ENCODE data around the gene SCARF1.

SCARF1 gene

GRCh38 chr17:1598399-1599095 lies 47.0 kb downstream of the SCARF1 start:
- DNase-seq (ENCODE audit: low spot score) = no peak

GRCh38 chr17:1597861-1598342 lies 47.6 kb downstream of the SCARF1 start:
- DNase-seq (ENCODE audit: low spot score) = no peak

DNA sequence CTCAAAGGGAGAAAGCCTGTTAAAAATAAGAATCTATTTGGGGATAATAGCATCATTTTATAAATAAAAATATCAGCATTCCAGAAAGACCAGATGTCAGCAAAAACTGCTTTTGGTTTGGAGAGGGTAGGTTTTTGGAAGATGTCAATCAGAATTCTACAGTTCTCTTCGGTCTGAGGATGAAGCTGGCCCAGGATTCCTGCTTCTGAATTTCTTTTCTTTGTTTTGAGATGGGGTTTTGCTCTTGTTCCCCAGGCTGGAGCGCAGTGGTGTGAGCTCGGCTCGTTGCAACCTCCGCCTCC lies 52.0 kb downstream of the SCARF1 start:
- DNase-seq (ENCODE audit: low spot score) = no peak

- no peak for DNase-seq (ENCODE audit: low spot score)
These were observed 52.5 kb downstream of the SCARF1 start for GRCh38 chr17:1592751-1593629.

GRCh38 chr17:1591474-1592090 lies 54.0 kb downstream of the SCARF1 start:
- no peak for DNase-seq (ENCODE audit: low spot score)

DNA sequence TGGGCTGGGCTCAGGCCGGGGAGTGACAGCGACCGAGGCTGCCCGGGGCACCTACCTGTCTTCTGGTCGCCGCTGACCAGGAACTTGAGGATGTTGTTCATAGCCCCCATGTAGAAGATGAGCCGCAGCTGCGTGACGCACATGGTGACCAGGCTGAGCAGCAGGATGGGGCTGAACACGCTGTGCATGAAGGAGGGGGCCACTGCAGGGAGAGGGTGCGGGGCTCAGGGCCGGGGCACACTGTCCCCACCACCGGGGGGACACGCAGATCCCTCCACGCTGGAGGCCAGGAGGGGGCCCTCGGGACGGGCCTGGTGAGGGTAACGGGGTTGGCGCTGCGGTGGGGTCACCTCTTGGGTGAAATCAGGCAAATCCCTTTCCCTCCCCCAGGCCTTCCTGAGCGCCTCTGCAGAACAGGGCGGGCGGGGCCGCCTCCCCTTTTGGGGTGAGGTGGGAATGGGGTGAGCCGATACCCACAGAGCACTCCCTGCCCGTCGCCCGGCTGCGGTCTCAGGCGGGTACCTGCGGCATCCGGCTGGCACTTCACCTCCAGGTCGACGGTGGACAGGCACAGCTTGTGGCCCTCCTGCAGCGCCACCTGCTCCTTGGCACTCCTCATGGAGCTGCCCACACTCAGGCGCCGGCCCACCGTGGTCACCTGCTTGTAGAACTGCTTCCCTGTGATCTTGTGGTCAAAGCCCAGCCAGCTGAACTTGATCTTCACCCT lies 54.6 kb downstream of the SCARF1 start:
- no peak for DNase-seq (ENCODE audit: low spot score)

DNA sequence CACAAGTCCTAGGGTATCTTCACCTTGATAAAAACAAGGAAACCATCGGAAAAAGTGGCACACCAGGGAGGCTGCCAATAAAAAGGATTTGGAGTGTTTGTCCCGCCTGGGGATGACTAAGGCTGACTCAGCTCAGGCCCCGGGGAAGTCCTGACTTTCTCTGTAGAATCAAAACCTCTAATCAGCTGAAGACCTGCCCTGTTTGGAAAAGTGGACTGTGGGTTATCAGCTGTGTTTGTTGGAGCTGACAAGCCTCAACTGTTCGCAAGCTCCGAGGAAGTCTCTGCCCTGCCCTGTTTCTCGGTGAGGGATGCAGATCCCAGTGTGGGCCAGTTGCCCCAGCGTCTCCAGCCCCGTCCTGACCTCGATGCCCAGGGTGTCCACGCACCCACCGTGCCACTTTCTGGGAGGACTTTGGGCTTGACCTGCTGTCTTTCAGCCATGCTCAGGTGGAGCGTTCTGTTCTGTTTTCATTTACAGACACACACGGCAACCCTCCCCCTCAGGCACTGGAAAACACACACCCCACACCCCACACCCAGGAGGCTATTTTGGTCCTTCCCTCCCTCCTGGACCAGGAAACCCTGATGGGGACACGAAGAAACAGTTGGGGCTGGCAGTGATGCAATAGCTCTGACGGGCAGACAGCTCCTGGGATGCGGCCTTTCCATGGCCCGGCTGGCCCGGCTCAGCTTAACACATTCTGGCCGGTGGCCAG lies 55.3 kb downstream of the SCARF1 start:
- DNase-seq (ENCODE audit: low spot score) = peak; percentile 96

GRCh38 chr17:1588821-1589585 lies 56.5 kb downstream of the SCARF1 start:
- no peak for DNase-seq (ENCODE audit: low spot score)

GRCh38 chr17:1584167-1584566 lies 61.4 kb downstream of the SCARF1 start:
- no peak for DNase-seq (ENCODE audit: low spot score)
